K562 (cell line): ENCODE results near the gene CPT1C. TPM values are rescaled to one million over a fixed set of nuclear protein-coding genes. Genes with fewer than 3 reads are reported as not detected.

ENCODE experiments used
- BRD4 ChIP-seq: fragments of 200-600 bp; sonication (generic); IDR thresholded peaks from 2 replicates; pipeline ENCODE4 v1.6.1; 2017; ENCODE audit warnings: inconsistent platforms
- CBFB ChIP-seq: sonication (generic); formaldehyde crosslinking; IDR thresholded peaks from 2 replicates; pipeline ENCODE4 v1.4.0; 2020; ENCODE audit warnings: mild to moderate bottlenecking, missing genetic modification reagents
- CHAMP1 ChIP-seq: fragments of 450-650 bp; IDR thresholded peaks from 2 replicates; pipeline ENCODE4 v1.6.1; 2016; ENCODE audit warnings: mild to moderate bottlenecking
- GABPA ChIP-seq: fragments of 200-800 bp; sonication (Bioruptor generic); conservative IDR thresholded peaks from 2 replicates; pipeline ENCODE4 v1.6.1; 2016; ENCODE audit warnings: low read depth, missing genetic modification characterization, missing compliant biosample characterization
- HMGXB4 ChIP-seq: sonication (generic); formaldehyde crosslinking; IDR thresholded peaks from 2 replicates; pipeline ENCODE4 v1.8.1; 2023; ENCODE audit warnings: mild to moderate bottlenecking, missing genetic modification reagents
- NFATC3 ChIP-seq: fragments of 450-650 bp; IDR thresholded peaks from 2 replicates; pipeline ENCODE4 v1.6.1; 2017; ENCODE audit warnings: mild to moderate bottlenecking
- NFIC ChIP-seq: fragments of 450-650 bp; IDR thresholded peaks from 2 replicates; pipeline ENCODE4 v1.6.1; 2017; ENCODE audit warnings: mild to moderate bottlenecking, inconsistent platforms
- NFYB ChIP-seq: IDR thresholded peaks from 2 replicates; pipeline ENCODE4 v1.6.1; 2011; ENCODE audit warnings: mild to moderate bottlenecking, moderate library complexity; ENCODE audit not compliant: insufficient read length; ENCODE audit errors: extremely low read depth
- NONO ChIP-seq, 2 experiments: fragments of 200-400 bp in 1 of 2; fragments of 450-650 bp in 1 of 2; formaldehyde crosslinking in 1 of 2; IDR thresholded peaks; 2 replicates each; pipeline ENCODE4 v1.6.1; 2017; ENCODE audit warnings: low read depth in 2 of 2, mild to moderate bottlenecking in 2 of 2, moderate library complexity in 2 of 2, low read length in 1 of 2
- POLR2A ChIP-seq: fragments of 450-650 bp; conservative IDR thresholded peaks from 2 replicates; pipeline ENCODE4 v1.6.1; 2016
- PTTG1 ChIP-seq: fragments of 450-650 bp; IDR thresholded peaks from 2 replicates; pipeline ENCODE4 v1.6.1; 2016; ENCODE audit warnings: low read depth, mild to moderate bottlenecking, missing genetic modification characterization, missing compliant biosample characterization
- RFX5 ChIP-seq: IDR thresholded peaks from 2 replicates; pipeline ENCODE4 v1.6.1; 2011; ENCODE audit warnings: low read depth, mild to moderate bottlenecking, improper control_type of control experiment, low read length
- RNF219 ChIP-seq: fragments of 250-450 bp; sonication (Bioruptor Pico); IDR thresholded peaks from 2 replicates; pipeline ENCODE4 v1.5.0; 2022; ENCODE audit warnings: mild to moderate bottlenecking
- TEAD2 ChIP-seq: fragments of 450-650 bp; IDR thresholded peaks from 2 replicates; pipeline ENCODE4 v1.6.1; 2016; ENCODE audit warnings: missing genetic modification characterization, control low read depth, missing compliant biosample characterization
- TRIM28 ChIP-seq: fragments of 450-650 bp; IDR thresholded peaks from 2 replicates; pipeline ENCODE4 v1.6.1; 2017
- UBTF ChIP-seq, 2 experiments: IDR thresholded peaks; 2 replicates each; pipeline ENCODE4 v1.6.1; 2012; ENCODE audit warnings: improper control_type of control experiment in 2 of 2, low read depth in 2 of 2, low read length in 2 of 2, borderline replicate concordance in 1 of 2
- ZNF766 ChIP-seq: fragments of 200-800 bp; sonication (Bioruptor generic); conservative IDR thresholded peaks from 2 replicates; pipeline ENCODE4 v1.6.1; 2016; ENCODE audit warnings: missing genetic modification characterization, missing compliant biosample characterization
- ZNF79 ChIP-seq: fragments of 250-450 bp; sonication (Bioruptor Pico); IDR thresholded peaks from 2 replicates; pipeline ENCODE4 v1.4.0; 2020; ENCODE audit warnings: low read depth, mild to moderate bottlenecking, moderate library complexity
- polyA plus RNA-seq, 8 experiments: library from polyadenylated mRNA; depleted of rRNA in 4 of 8; stranded (reverse) in 5 of 8; unstranded in 3 of 8; fragments of >200 nt; fragmentation: Nextera tagmentation in 2 of 8; fragmentation: Illumina TruSeq in 1 of 8; extraction: Ambion mirVana in 2 of 8; extraction: Trizol in 1 of 8; gene quantifications; 2 replicates each; pipeline versions ENCODE4 v1.2.1 to v1.2.3, GENCODE V29; 2011 to 2014; ENCODE audit warnings: inconsistent platforms in 1 of 8, missing spikeins in 1 of 8
- total RNA-seq, 7 experiments: library from RNA; depleted of rRNA in 6 of 7; stranded (reverse); fragments of >200 nt in 6 of 7; fragmentation: Illumina TruSeq in 2 of 7; extraction: Trizol in 2 of 7; gene quantifications; 2 replicates each; pipeline versions ENCODE4 v1.2.1 to v1.2.3, GENCODE V29; 2011 to 2021; ENCODE audit warnings: low replicate concordance in 1 of 7
- TF ChIP-seq, protein P1 (sequence below): fragments of 250-450 bp; sonication (Bioruptor Pico); IDR thresholded peaks from 2 replicates; pipeline ENCODE4 v1.6.1; 2021; ENCODE audit warnings: mild to moderate bottlenecking

The CPT1C gene
- total and polyA plus RNA-seq, 9 of the 15 experiments (the other 6 are each of a cell fraction or from before 2014, with no cell fraction given): 1.9 to 12.3 (median 3.0) TPM

GRCh38 chr19:49672131-49672919, 18.6 kb upstream of the CPT1C start (continued):
- TF ChIP-seq CHAMP1: no peak
- TF ChIP-seq ZNF79 (CRISPR knock-in tag): no peak
- TF ChIP-seq RFX5: no peak
- TF ChIP-seq, protein P1, sequence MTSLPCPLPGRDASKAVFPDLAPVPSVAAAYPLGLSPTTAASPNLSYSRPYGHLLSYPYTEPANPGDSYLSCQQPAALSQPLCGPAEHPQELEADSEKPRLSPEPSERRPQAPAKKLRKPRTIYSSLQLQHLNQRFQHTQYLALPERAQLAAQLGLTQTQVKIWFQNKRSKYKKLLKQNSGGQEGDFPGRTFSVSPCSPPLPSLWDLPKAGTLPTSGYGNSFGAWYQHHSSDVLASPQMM (CRISPR knock-in tag): no peak
- no peak for TF ChIP-seq POLR2A
- peak; percentile 67 for TF ChIP-seq TRIM28
- TF ChIP-seq NONO (IDR thresholded peaks at IDR 0.05; ENCODE audit: low read depth in 2 of 2, low read length in 1 of 2): 0 out of 4 replicates have a peak, but pooled peaks of 1 of the 2 experiments have one; percentile 11
- TF ChIP-seq GABPA (tag): no peak
- no peak for TF ChIP-seq NFYB
- TF ChIP-seq PTTG1 (tag): no peak
- no peak for TF ChIP-seq BRD4
- TF ChIP-seq UBTF (IDR thresholded peaks at IDR 0.05; ENCODE audit: borderline replicate concordance in 1 of 2, low read depth in 2 of 2, low read length in 2 of 2): no peak
- no peak for TF ChIP-seq HMGXB4 (CRISPR knock-in tag)
- 0 out of 2 replicates have a peak, but pooled peaks have one; percentile 17 for TF ChIP-seq NFATC3
- no peak; the same call in 1 of the 2 replicates for TF ChIP-seq CBFB (CRISPR knock-in tag)
- no peak for TF ChIP-seq TEAD2 (tag)
- TF ChIP-seq RNF219 (CRISPR knock-in tag): no peak
- peak; percentile 36; the same call in 1 of the 2 replicates for TF ChIP-seq NFIC
- no peak for TF ChIP-seq ZNF766
